K562 (cell line): Measurements from ENCODE around the gene NCAM2.

Source experiments
- ARNT ChIP-seq, 2 experiments: fragments of 450-650 bp; IDR thresholded peaks; 2 replicates each; pipeline ENCODE4 v1.6.1; 2016; ENCODE audit warnings: mild to moderate bottlenecking in 1 of 2
- GABPB1 ChIP-seq: sonication (generic); formaldehyde crosslinking; IDR thresholded peaks from 2 replicates; pipeline ENCODE4 v1.8.0; 2022; ENCODE audit warnings: mild to moderate bottlenecking, missing genetic modification reagents
- HMG20B ChIP-seq: fragments of 250-450 bp; sonication (Bioruptor Pico); IDR thresholded peaks from 2 replicates; pipeline ENCODE4 v1.5.0; 2021; ENCODE audit warnings: mild to moderate bottlenecking
- KLF16 ChIP-seq: IDR thresholded peaks from 2 replicates; pipeline ENCODE4 v1.6.1; 2016; ENCODE audit warnings: antibody characterized with exemption
- NCOA1 ChIP-seq: fragments of 450-650 bp; IDR thresholded peaks from 2 replicates; pipeline ENCODE4 v1.6.1; 2016; ENCODE audit warnings: low read depth
- POLR2A ChIP-seq: fragments of 450-650 bp; conservative IDR thresholded peaks from 2 replicates; pipeline ENCODE4 v1.6.1; 2016
- ZBTB8A ChIP-seq: fragments of 450-650 bp; IDR thresholded peaks from 2 replicates; pipeline ENCODE4 v1.6.1; 2018; ENCODE audit warnings: mild to moderate bottlenecking, moderate library complexity; ENCODE audit not compliant: partially characterized antibody
- TF ChIP-seq, protein P1 (sequence below), 3 experiments: IDR thresholded peaks in 2 of 3; conservative IDR thresholded peaks in 1 of 3; 2 replicates each; pipeline ENCODE4 v1.5.1; 2011 to 2012; ENCODE audit warnings: low read length in 3 of 3, mild to moderate bottlenecking in 3 of 3, control low read depth in 2 of 3, improper control_type of control experiment in 1 of 3, inconsistent platforms in 1 of 3, low read depth in 1 of 3, mixed read lengths in 1 of 3, moderate library complexity in 1 of 3; ENCODE audit not compliant: insufficient read depth in 2 of 3
- TF ChIP-seq, protein P2 (sequence below): sonication (generic); formaldehyde crosslinking; IDR thresholded peaks from 2 replicates; pipeline ENCODE4 v1.5.0; 2020; ENCODE audit warnings: missing genetic modification reagents

DNA sequence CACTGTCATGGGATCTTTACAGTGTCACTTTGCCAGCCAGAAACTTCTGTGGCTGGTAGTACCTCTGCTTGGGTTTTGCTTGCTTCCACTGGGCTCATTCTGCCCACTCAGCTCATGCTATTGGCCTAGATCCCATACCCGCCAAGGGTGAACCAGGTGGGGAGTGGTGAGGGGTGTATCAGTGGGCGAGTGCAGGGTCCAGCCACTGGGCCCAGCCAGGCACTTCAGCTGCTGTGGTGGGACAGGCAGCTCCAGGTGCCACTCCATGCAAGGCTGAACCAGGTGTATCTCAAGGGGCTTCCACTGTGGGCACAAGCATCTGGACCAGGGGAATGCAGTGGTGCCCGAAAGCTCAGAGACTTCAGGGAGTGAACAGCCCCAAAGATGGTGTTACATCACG lies 398.2 kb downstream of the NCAM2 start:
- no peak for TF ChIP-seq ZBTB8A
- TF ChIP-seq HMG20B (CRISPR knock-in tag): no peak
- TF ChIP-seq ARNT (IDR thresholded peaks at IDR 0.05): no peak
- TF ChIP-seq, protein P1, sequence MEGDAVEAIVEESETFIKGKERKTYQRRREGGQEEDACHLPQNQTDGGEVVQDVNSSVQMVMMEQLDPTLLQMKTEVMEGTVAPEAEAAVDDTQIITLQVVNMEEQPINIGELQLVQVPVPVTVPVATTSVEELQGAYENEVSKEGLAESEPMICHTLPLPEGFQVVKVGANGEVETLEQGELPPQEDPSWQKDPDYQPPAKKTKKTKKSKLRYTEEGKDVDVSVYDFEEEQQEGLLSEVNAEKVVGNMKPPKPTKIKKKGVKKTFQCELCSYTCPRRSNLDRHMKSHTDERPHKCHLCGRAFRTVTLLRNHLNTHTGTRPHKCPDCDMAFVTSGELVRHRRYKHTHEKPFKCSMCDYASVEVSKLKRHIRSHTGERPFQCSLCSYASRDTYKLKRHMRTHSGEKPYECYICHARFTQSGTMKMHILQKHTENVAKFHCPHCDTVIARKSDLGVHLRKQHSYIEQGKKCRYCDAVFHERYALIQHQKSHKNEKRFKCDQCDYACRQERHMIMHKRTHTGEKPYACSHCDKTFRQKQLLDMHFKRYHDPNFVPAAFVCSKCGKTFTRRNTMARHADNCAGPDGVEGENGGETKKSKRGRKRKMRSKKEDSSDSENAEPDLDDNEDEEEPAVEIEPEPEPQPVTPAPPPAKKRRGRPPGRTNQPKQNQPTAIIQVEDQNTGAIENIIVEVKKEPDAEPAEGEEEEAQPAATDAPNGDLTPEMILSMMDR (IDR thresholded peaks at IDR 0.05 in 2 of 3, conservative IDR thresholded peaks at IDR 0.05 in 1 of 3; ENCODE audit: insufficient read depth in 2 of 3, low read depth in 1 of 3, low read length in 3 of 3): no peak
- TF ChIP-seq POLR2A: no peak
- no peak for TF ChIP-seq NCOA1
- no peak for TF ChIP-seq GABPB1 (CRISPR knock-in tag)
- no peak for TF ChIP-seq KLF16
- TF ChIP-seq, protein P2, sequence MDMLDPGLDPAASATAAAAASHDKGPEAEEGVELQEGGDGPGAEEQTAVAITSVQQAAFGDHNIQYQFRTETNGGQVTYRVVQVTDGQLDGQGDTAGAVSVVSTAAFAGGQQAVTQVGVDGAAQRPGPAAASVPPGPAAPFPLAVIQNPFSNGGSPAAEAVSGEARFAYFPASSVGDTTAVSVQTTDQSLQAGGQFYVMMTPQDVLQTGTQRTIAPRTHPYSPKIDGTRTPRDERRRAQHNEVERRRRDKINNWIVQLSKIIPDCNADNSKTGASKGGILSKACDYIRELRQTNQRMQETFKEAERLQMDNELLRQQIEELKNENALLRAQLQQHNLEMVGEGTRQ (CRISPR knock-in tag): no peak
